Left lung (tissue), 10 donors: ENCODE results near the gene PPM1M. TPM values are rescaled to one million over a fixed set of nuclear protein-coding genes. Genes with fewer than 3 reads are reported as not detected.

Source experiments
- ATAC-seq: fragments of 200-7000 bp; cut with Tn5 transposase; one replicate; pipeline ENCODE4 v1.9.1; 2020; ENCODE audit warnings: moderate library complexity
- DNase-seq, 4 donors: peaks; one replicate each; pipeline ENCODE4 v3.0.0-alpha.2; 2013 to 2020
- H3K27ac ChIP-seq, 2 donors: fragments of 200-600 bp; sonication (generic) in 1 of 2; one replicate each; pipeline versions ENCODE4 v1.5.0 to v1.8.0; 2020 to 2021
- H3K27me3 ChIP-seq, 2 donors: fragments of 200-600 bp; sonication (generic) in 1 of 2; one replicate each; pipeline versions ENCODE4 v1.5.0 to v1.8.0; 2020 to 2021
- H3K36me3 ChIP-seq, 2 donors: fragments of 200-600 bp; sonication (generic) in 1 of 2; one replicate each; pipeline versions ENCODE4 v1.5.0 to v1.8.0; 2020 to 2021
- H3K4me1 ChIP-seq, 2 donors: fragments of 200-600 bp; one replicate each; pipeline ENCODE4 v1.8.0; 2021
- H3K4me3 ChIP-seq, 2 donors: fragments of 200-600 bp; sonication (generic) in 1 of 2; one replicate each; pipeline versions ENCODE4 v1.5.0 to v1.8.0; 2020 to 2021; ENCODE audit warnings: mild to moderate bottlenecking in 1 of 2
- H3K9me3 ChIP-seq, 2 donors: fragments of 200-600 bp; sonication (generic) in 1 of 2; one replicate each; pipeline versions ENCODE4 v1.5.0 to v1.8.0; 2020 to 2021
- intact Hi-C, 2 donors: fragments of 100-400 bp; cut with DNase I; formaldehyde crosslinking; loops; one replicate each; pipeline versions ENCODE4 v1.11.2 to v1.14.2; 2022
- polyA plus RNA-seq, 6 donors: library from polyadenylated mRNA; unstranded; fragments of 120-200 nt; gene quantifications; one replicate each; pipeline ENCODE4 v1.2.1, GENCODE V29; 2013; ENCODE audit not compliant: insufficient read length in 6 of 6
- total RNA-seq, 2 donors: library from RNA; stranded (reverse); fragmentation: NEBNext Ultra II Directional; extraction: Animal tissue kit (Norgen Biotek cat#: 25700); gene quantifications; one replicate each; pipeline ENCODE4 v1.2.1, GENCODE V29; 2021
- TF ChIP-seq, protein P1 (sequence below), 2 donors: fragments of 200-600 bp; sonication (generic) in 1 of 2; IDR thresholded peaks; one replicate each; pipeline versions ENCODE4 v1.5.0 to v1.8.0; 2021; ENCODE audit warnings: antibody characterized with exemption in 2 of 2
- donor health status: DM: no; HTN: yes; CAD: no.
- donor health status: DM: no; HTN: no; CAD: no.

PPM1M gene
- total and polyA plus RNA-seq, 8 donors = 27.4 to 48.3 (median 31.4) TPM

DNA sequence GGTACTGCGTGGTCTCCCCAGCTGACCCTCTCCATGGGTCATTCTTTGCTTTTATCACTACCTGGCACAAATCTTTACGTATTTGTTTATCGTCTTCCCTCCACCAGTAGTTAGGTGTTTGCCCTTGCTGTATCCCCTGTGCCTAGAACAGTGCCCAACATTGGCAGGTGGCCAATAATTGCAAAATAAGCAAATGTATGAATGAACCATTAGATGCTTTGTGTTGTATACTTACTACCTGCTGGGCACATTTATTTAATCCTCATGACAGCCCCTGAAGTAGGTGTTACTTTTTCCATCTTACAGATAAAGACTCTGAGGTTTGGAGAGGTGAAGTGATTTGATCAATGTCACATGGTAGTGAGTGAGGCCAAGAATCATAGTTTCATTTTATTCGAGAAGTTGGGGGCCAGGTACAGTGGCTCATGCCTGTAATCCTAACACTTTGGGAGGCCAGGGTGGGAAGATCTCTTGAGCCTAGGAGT is 4.6 kb upstream of the PPM1M start:
- H3K36me3 ChIP-seq = no peaks in the 10 kb centered on the region
- ATAC-seq = no peak
- H3K4me1 ChIP-seq = peaks cover 33 to 68% of the 10 kb centered on the region in 2 donors
- no peaks in the 10 kb centered on the region for H3K27me3 ChIP-seq
- TF ChIP-seq, protein P1, sequence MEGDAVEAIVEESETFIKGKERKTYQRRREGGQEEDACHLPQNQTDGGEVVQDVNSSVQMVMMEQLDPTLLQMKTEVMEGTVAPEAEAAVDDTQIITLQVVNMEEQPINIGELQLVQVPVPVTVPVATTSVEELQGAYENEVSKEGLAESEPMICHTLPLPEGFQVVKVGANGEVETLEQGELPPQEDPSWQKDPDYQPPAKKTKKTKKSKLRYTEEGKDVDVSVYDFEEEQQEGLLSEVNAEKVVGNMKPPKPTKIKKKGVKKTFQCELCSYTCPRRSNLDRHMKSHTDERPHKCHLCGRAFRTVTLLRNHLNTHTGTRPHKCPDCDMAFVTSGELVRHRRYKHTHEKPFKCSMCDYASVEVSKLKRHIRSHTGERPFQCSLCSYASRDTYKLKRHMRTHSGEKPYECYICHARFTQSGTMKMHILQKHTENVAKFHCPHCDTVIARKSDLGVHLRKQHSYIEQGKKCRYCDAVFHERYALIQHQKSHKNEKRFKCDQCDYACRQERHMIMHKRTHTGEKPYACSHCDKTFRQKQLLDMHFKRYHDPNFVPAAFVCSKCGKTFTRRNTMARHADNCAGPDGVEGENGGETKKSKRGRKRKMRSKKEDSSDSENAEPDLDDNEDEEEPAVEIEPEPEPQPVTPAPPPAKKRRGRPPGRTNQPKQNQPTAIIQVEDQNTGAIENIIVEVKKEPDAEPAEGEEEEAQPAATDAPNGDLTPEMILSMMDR (IDR thresholded peaks at IDR 0.05) = no peak
- no peak overlapping the region for H3K4me3 ChIP-seq
- DNase-seq = no peak
- intact Hi-C loops = no loop called here
- peak overlapping the region in 1 of 2 donors; percentile 87 for H3K27ac ChIP-seq
- H3K9me3 ChIP-seq = no peaks in the 10 kb centered on the region

DNA sequence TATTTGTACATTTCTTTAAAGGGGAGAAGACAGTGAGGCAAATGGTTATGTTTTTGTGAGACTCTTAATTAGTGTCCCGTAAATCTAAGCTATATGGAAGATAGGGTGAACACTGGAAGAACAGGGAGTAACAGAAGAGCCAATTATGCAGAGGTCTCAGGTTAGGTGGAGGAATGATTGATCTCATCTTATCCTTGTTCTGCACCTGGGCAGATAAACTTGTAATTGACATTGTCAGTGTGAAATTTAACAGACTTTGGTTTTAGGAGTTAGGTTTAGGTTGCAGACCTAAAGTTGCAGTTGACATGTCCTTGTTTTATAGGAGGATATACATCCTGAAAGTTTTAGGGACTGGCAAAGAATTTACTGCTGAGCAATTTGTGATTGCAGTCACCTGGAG is 3.5 kb upstream of the PPM1M start:
- intact Hi-C loops = no loop called here
- no peak for ATAC-seq
- no peak overlapping the region for H3K27ac ChIP-seq
- peaks cover 28 to 67% of the 10 kb centered on the region in 2 donors for H3K4me1 ChIP-seq
- H3K27me3 ChIP-seq = no peaks in the 10 kb centered on the region
- TF ChIP-seq, protein P1 (IDR thresholded peaks at IDR 0.05) = no peak
- H3K36me3 ChIP-seq = no peaks in the 10 kb centered on the region
- DNase-seq = no peak
- H3K4me3 ChIP-seq = no peak overlapping the region
- H3K9me3 ChIP-seq = no peaks in the 10 kb centered on the region

DNA sequence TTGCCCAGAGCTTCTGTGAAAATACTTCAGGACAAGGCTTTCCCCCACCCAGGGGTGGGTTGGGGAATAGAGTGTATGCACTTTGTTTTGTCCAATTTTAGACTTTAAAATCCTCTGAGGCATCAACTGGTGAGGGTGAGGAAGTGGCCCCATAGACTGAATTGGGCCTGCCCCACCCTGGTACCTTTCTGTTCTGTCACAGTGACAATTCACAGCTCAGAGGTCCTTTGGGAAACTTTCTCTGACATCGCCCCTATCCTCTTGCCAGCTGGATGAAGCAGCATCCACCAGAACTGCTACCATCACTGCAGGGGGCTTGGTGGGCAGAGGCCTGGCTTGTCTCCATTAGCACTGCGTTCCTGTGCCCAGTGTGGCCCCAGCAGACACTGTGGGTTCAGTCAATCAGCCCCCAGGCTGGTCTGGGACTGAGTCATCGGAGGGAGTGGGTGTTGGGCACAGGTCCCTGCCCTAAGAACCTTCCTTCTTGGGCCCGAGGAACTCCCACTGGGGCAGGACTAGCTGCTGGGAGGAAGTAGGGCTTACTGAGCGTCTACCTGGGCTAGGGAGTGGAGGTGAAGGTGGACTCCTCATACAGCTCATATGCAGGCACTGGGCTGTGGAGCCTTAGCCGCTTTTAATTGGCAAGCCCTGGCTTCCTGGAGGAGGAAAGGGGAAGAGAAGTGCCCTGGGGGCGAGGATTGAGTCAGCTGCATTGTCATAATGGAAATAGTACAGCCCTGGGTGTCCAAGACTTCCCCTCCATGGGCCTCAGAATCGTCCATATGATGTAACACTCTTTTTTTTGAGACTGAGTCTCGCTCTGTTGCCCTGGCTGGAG is 1.5 kb upstream of the PPM1M start:
- Histone ChIP-seq H3K9me3 (no peaks in the 10 kb centered on the region), H3K36me3 (peaks cover 0 to 14% of the 10 kb centered on the region in 2 donors), H3K4me3 (peak overlapping the region in 1 of 2 donors; percentile 66), H3K4me1 (peaks cover 15 to 71% of the 10 kb centered on the region in 2 donors), H3K27me3 (no peaks in the 10 kb centered on the region), H3K27ac (peak overlapping the region; percentile 86 to 95)
- TF ChIP-seq, protein P1 (IDR thresholded peaks at IDR 0.05) = no peak
- peak; percentile 27 for ATAC-seq
- intact Hi-C loops = no loop called here
- DNase-seq = peak in 2 of 4 donors; percentile 68 to 84

DNA sequence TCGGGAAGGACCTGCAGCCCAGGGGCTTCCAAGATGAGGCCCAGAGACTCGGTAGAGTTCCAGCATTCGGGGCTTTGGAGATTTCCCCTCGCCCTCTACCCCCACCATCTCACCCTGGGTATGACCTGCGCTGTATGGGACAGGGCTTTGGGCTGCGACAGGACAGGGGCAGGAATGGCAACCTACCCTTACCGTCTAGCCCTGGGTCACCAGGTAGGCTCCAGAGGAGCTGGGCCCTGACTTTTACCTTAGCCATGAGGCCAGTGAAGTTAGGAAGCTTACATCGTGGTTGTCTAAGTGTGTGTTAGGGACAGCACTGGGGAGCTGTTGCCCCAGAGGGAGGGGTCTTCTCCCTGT is 683 bp downstream of the PPM1M start:
- Histone ChIP-seq H3K4me1 (peaks cover 5 to 63% of the 10 kb centered on the region in 2 donors), H3K27ac (peak overlapping the region; percentile 81 to 95), H3K9me3 (no peaks in the 10 kb centered on the region), H3K36me3 (peaks cover 0 to 36% of the 10 kb centered on the region in 2 donors), H3K27me3 (no peaks in the 10 kb centered on the region), H3K4me3 (peak overlapping the region; percentile 58 to 66)
- TF ChIP-seq, protein P1 (IDR thresholded peaks at IDR 0.05) = no peak
- DNase-seq (no peak), ATAC-seq (no peak)
- intact Hi-C loops = no loop called here

DNA sequence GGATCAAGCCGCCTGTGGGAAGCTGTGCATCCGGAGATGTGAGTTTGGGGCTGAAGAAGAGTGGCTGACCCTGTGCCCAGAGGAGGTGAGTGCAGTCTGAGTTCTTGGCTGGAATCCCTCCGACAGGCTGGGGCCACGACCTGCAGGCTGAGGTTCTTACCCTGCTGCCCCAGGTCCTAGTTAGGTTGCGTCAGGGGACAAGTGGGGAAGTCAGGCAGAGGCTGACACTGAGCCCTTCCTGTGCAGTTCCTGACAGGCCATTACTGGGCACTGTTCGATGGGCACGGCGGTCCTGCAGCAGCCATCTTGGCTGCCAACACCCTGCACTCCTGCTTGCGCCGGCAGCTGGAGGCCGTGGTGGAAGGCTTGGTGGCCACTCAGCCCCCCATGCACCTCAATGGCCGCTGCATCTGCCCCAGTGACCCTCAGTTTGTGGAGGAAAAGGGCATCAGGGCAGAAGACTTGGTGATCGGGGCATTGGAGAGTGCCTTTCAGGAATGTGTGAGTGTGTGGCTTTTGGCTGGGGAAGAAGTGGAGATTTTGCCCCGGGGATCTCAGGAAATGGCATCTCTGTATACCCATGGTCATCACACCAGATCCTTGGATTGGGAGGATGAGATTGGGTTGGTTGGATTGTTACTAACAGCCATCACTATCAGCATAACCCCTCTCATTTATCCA is 1.3 kb downstream of the PPM1M start:
- no peaks in the 10 kb centered on the region for H3K27me3 ChIP-seq
- peaks cover 5 to 63% of the 10 kb centered on the region in 2 donors for H3K4me1 ChIP-seq
- no peaks in the 10 kb centered on the region for H3K9me3 ChIP-seq
- ATAC-seq = peak; percentile 4
- H3K4me3 ChIP-seq = peak overlapping the region; percentile 58 to 66
- H3K36me3 ChIP-seq = peaks cover 0 to 42% of the 10 kb centered on the region in 2 donors
- intact Hi-C loops = no loop called here
- peak in 2 of 4 donors; percentile 61 to 88 for DNase-seq
- H3K27ac ChIP-seq = peak overlapping the region; percentile 81 to 95
- TF ChIP-seq, protein P1 (IDR thresholded peaks at IDR 0.05) = no peak
